HG03039 (cell line): ENCODE results near the gene ENPP1.
A peak's percentile ranks its signal among the peaks of the same experiment; 100 is the strongest.
"Not testable (repeated sequence)": the region's sequence is repeated elsewhere in the genome, so short reads cannot be mapped to it uniquely, and the experiment has no call there.

ENCODE experiments used
- ATAC-seq: cut with Tn5 transposase; IDR thresholded peaks from one replicate; pipeline ENCODE4 v1.9.1; 2021; ENCODE audit warnings: mild to moderate bottlenecking, moderate library complexity; ENCODE audit not compliant: unreplicated experiment

Gene ENPP1

DNA sequence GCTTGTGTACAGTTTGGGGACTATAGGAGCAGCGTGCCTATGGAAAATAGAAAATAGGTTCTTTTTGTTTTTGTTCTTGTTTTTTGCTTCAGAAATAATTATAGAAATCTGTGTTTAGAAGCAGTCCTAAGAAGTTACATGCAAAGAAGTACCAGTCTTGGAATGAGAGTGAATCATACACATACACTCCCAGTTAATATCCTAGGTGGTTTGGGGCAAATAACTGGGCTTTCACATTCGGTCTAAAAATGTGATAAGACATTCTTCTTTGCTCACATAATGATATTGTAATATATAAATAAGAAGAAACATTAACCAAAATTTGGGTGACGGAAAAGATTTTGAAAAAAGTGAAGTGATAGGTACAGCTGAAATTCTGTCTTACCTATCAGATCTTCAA lies 61.0 kb downstream of the ENPP1 start:
- no peak for ATAC-seq

DNA sequence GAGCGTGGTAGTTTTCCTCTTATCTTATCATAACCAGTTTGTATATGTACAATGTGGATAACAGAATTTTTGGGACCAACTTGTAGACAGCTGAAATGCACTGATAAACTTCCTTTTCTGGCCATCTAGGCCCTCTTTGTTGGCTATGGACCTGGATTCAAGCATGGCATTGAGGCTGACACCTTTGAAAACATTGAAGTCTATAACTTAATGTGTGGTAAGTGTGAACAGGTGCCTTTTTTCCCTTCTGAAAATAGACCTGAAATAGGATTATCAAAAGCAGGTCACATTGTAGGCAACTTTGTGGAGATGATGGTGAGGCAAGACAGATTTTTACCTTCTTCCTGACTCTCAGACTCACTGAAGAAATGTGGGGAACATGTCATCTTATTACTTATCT lies 67.8 kb downstream of the ENPP1 start:
- ATAC-seq, result no peak

DNA sequence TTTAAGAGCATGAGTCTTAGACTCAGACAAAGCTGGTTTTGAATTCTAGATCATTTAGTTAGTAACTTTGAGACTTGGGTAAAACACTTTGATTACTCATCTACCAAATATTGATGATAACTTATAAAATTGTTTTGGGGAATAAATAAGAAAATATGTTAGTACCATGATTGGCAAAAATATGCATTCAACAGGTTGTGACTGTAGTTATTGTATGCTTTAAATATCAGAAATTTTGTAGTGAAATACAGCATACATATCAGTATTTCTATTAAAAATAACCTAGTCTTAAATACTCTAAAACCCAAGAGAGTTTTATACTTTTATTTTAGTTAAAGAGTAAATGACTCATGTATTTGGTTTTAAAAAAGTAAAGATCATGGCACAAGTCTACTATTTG lies 68.7 kb downstream of the ENPP1 start:
- ATAC-seq, result no peak

DNA sequence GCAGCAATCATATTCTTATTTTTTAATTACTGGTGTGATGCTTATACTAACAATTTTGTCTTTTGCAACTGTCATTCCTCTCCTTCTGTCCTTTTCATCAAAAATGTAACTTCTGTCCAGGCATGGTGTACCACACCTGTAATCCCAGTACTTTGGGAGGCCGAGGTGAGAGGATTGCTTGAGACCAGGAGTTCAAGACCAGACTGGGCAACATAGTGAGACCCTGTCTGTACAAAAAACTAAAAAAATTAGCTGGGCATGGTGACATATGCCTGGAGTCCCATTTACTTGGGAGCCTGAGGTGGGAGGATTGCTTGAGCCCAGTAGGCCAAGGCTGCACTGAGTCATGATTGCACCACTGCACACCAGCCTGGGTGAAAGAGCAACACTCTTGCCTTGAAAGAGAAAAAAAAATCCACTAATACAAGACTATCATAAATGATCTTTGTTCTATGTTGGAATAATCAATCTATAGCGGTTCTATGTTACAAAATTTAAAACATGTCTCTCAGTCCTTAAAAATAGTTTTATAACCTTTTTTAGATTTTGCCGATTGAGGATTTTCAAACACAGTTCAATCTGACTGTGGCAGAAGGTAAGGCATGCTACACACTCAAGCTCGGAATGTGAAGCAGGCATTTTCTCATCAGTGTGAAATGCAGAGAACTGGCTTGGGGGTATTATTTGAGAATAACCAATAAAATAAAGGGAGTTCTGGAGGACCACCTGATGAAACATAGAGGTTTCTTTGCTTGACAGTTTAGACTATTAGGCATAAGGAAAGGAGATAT lies 70.4 kb downstream of the ENPP1 start:
- ATAC-seq, result no peak

DNA sequence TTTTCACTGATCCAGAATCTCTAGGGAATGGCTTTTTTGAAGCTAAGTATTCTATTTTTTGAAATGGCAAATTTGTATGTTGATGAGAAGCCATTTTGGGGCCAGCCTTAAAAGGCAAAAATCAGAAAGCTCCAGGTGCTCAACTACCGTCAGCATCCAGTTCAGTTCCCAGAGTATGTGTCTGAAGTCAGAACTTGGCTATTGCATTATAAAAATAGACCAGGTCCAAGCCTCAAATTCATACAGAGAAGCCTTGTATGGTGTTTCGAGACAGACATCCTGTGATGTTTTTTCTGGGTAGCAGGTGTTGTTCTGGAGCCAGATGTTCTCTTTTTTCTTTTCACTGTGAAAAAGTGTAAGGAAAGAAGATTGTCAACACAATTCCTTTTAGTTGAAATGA lies 75.2 kb downstream of the ENPP1 start:
- no peak for ATAC-seq

DNA sequence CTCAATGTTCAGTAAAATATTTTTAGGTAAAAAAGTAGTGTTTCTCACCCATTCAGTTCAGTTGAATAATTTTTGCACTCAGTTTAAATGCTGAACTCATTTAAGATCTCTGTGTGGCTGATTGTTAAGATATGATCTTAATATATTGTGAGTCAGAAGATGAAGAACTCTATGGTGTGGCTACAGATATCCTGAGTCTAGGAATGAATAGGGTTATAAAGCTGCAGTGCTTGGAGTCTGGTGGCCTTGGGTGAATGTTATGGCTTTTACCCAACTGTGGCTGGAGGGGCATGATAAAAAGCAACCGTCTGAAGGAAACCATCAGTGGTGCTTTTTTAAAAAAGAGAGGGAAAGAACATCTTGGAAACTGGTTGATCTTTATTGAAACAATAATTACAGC lies 77.4 kb downstream of the ENPP1 start:
- ATAC-seq, result no peak

DNA sequence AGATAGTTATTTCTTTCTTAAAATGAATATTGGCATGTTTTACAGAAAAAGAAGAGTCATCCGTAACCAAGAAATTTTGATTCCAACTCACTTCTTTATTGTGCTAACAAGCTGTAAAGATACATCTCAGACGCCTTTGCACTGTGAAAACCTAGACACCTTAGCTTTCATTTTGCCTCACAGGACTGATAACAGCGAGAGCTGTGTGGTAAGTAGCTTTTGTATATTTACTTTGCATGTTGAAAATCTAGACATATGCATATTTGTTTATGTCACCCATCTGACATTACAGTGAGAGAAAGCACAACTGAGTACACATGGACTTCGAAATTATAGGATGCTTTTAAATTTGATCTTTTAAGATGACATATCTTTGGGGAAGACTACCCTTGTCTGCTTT lies 78.7 kb downstream of the ENPP1 start:
- no peak for ATAC-seq

DNA sequence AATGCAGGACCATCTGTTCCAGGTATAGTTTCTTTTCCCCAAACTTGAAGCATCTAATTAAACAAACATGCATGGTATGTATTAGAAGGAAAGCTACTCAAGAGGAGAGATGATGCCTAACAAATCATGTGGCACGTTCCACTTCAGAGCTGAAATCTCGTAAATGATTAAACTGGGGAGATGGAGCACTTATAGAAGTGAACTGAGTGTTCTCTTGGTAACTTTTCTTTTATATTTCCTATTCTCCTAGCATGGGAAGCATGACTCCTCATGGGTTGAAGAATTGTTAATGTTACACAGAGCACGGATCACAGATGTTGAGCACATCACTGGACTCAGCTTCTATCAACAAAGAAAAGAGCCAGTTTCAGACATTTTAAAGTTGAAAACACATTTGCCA lies 82.3 kb downstream of the ENPP1 start:
- no peak for ATAC-seq

DNA sequence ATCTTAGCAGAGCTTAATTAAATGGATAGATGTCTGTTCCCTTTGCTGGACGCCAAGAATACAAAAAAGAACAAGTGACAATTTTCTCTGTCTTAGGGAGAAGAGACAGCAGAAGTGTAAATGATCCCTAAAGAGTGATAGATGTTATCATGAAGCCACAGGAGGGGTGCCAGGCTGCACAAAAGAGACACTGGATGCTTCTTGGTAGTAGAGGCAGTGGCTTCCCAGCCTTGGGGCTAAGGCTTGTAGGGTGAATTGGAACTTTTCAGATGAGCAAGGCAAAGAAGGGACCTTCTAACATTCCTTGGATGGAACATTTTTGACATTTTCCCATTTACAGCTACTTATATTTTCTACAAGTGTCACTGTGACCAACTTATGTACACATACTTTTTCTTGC lies 85.4 kb downstream of the ENPP1 start:
- ATAC-seq, result no peak

DNA sequence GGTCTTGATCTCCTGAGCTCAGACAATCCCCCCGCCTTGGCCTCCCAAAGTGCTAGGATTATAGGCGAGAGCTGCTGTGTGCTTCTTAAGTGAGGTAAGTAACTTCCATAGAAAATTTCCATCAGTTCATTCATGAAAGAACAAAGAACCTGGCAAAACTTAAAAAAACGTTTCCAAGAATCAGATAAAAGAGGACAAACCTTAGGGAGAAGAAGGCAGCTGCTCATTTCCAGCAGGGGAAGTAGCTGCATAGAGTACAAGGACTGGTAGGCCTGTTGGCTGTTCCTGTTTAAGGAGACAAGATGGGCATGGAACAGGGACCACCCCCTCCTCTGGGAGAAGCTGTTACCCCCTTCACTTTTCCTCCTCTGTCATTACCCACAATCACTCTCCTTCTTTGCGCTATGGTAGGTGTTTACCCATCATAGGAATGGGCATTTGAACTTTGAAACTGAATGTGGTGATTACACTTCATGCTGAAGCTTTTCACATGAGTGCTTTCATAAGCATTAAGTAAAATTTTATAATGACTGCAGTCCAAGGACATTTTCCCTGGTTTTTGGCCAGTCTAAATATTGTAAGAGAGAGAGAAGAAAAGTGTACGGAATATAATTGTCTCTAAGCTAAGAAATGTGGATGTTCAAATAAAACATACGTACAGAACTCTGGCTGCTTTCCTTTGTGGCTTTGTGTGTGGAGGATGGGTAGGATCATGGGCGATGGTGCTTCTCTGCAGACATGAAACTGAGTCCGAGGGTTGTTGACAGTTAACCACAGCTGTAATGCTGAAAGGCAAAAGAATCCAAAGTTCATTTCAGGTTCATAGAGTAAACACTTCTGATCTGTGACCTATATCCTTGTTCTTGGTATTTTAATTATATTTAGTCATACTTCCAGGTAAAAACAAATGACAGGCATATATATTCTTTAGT lies 86.9 kb downstream of the ENPP1 start:
- ATAC-seq, result no peak

DNA sequence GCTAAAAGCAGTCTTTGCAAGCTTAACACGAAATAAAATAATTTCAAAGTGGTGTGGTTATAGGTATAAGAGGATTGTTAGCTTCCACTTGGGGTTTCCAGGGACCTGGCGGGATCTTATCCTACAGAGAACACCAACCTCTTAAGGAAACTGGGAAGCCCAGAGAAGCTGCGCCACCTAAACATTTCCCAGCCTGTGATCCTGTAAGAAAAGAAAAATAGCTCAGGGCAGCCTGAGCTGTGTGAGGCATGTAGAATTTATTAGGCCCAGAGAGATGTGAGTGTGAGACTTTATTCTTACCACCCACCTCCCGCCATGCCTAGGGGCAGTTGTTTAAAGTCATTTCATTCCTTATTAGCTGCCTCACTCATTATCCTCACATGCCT lies 89.2 kb downstream of the ENPP1 start:
- no peak for ATAC-seq

DNA sequence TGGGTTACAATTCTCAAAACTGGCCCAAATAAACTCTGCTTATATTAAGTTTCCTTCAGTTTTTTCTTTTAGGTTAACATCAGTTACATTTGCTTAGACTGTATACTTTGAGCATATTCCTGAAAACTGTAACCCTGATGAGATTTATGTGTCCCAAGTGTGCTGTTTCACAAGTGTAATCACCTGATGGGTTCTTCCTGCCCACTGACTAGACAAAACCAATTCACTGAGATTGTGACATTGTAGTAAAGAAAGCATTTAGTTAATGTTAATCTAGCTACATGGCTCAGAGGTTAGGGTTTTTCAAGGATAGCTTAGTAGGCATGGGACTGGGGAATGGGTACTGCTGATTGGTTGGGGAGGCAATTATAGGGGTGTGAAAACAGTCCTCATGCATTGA lies 89.8 kb downstream of the ENPP1 start:
- no peak for ATAC-seq

DNA sequence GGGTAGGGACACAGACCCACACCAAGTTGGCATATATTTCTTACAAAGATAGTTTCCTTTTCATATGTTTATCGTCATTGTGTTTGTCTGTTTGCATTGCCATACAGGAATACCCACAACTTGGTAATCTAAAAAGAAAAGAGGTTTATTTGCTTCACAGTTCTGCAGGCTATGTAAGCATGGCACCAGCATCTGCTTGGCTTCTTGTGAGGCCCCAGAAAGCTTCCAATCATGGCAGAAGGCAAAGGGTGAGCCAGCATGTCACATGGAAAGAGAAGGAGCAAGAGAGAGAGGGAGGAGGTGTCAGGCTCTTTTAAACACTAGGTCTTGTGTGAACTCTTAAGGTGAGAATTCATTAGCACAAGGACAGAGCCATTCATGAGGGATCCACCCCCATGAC lies 90.9 kb downstream of the ENPP1 start:
- ATAC-seq, result no peak

DNA sequence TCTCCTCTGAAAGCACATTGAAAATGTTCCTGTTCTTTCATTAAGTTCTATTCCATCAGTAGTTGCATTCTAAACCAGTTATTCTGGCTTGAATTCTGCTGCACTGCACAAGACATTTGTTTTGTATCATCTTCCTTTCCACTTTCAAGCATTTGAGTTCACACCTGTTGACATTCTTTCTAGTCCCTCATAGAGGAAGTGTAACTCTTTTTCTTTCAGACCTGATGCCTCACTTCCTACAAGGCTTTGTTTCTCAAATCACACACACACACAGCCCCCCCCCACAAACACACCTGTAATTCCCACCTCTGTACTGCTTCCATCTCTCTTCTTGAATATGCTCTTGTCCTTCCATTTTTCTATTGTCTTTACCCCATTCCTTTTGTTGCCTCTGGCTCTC lies 92.4 kb downstream of the ENPP1 start:
- no peak for ATAC-seq

DNA sequence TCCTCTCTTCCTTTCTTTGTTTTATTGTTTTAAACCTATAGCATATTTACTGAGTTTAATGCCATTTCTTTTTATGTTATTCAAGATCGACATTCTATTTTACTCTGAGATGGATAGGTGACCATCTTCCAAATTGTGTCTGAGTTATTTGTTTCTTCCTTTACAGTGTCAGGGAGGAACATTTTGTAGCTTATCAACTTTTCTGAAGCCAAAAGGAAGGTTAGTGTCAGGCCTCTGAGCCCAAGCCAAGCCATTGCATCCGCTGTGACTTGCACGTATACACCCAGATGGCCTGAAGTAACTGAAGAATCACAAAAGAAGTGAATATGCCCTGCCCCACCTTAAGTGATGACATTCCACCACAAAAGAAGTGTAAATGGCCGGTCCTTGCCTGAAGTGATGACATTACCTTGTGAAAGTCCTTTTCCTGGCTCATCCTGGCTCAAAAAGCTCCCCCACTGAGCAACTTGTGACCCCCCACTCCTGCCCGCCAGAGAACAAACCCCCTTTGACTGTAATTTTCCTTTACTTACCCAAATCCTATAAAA lies 93.6 kb downstream of the ENPP1 start:
- not testable (repeated sequence) for ATAC-seq

DNA sequence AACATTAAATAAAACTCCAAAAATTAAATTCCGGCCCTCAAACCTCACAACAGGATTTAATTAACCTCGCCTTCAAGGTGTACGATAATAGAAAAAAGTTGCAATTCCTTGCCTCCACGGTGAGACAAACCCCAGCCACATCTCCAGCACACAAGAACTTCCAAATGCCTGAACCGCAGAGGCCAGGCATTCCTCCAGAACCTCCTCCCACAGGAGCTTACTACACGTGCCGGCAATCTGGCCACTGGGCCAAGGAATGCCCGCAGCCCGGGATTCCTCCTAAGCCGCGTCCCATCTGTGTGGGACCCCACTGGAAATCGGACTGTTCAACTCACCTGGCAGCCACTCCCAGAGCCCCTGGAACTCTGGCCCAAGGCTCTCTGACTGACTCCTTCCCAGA lies 95.9 kb downstream of the ENPP1 start:
- not testable (repeated sequence) for ATAC-seq

DNA sequence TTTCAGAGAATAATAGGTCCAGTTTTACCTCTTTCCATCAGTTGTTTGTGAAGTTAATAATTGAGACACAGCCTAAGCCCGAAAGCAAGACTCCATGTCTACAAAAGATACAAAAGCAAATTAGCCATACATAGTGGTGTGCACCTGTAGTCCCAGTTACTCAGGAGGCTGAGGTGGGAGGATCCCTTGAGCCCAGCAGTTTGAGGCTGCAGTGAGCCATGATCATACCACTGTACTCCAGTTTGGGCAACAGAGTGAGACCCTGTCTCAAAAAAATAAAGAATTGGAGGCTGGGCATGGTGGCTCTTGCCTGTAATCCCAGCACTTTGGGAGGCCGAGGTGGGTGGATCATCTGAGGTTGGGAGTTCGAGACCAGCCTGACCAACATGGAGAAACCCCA lies 101.0 kb downstream of the ENPP1 start:
- not testable (repeated sequence) for ATAC-seq

DNA sequence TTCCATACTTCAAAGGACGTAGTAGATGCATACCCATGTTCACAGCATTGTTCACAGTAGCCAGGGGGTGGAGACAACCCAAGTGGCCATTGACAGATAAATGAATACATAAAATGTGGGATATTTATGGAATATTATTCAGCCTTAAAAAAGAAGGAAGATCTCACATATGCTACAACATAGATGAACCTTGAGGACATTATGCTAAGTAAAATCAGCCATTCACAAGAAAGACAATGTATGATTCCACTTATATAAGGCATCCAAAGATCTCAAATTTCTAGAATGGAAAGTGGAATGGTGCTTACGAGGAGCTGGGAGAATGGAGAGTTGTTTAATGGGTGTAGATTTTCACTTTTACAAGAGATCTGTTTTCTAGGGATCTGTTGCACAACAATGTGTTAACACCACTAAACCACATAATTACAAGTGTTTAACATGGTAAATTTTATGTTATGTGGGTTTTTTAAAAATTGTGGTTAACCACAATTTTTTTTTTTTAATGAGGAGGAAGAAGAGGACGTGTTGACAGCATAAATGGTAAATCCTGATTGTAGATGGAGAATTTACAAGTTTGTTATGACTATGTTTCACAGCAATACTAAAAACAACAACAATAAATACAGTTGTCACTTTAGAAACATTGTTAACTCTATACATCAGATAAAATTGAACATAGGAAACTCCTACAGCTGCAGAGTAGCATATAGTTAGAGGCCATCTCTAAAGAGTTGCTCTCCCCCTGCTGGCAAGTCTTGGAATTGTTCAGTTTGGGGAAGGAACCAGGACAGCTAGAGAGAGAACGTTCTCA lies 101.8 kb downstream of the ENPP1 start:
- peak; percentile 97 for ATAC-seq

DNA sequence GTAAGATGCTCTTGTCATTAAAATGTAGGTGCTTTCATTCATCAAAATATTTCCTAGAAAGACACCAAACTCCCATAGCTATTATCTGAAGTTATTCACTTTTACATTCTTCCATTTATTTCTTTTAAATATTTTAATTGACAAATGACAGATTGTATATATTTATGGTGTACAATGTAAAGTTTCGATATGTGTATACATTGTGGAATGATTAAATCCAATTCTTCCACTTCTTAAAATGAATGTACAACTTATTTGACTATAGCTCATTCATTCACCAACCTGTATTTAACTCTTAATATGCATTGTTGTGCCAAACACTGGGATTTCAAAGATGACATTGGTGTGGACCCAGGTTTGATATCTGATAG lies 102.4 kb downstream of the ENPP1 start:
- no peak for ATAC-seq

DNA sequence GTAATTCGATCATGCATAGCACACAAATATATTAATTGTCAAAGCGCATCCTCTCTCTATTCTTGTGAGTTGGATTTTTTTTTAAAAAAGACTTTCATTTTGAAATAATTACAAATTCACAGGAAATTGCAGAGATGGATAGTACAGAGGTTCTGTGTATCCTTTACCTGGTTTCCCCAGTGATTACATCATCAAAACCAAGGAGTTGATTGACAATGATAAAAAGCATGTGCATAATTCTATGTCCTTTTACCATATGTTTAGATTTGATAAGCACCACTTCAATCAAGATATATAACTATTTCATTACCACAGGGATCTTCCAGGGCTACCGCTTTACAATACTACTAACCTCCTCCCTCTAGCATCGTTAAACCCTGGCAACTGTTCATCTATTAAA lies 103.1 kb downstream of the ENPP1 start:
- ATAC-seq, result no peak

DNA sequence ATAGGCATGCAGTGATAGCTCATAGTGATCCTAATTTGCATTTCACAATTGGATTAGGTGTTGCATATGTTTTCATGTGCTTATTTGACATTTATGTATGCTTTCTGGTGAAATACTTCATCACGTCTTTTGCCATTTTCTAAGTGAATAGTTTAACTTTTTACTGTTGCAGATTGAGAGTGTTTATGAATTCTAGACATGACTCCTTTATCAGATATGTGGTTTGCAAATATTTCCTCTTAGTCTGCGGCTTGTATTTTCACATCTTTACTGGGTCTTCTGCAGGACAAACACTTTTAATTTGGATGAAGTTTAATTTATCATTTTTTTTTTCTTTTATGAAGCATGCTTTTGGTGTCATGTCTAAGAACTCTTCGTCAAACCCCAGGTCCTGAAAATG lies 104.1 kb downstream of the ENPP1 start:
- ATAC-seq, result no peak
